IPS-18c (cell line): Measurements from ENCODE around the gene UBASH3A.

Experiments used
- H3K4me3 ChIP-seq: 2 replicates; pipeline ENCODE4 v1.7.0; 2013; ENCODE audit warnings: low read depth, mild to moderate bottlenecking, low read length, moderate library complexity; ENCODE audit not compliant: insufficient read depth
- H3K9me3 ChIP-seq: one replicate; pipeline ENCODE4 v1.6.1; 2013; ENCODE audit warnings: mild to moderate bottlenecking, low read length, moderate library complexity; ENCODE audit not compliant: control insufficient read depth, insufficient read depth

The UBASH3A gene

DNA sequence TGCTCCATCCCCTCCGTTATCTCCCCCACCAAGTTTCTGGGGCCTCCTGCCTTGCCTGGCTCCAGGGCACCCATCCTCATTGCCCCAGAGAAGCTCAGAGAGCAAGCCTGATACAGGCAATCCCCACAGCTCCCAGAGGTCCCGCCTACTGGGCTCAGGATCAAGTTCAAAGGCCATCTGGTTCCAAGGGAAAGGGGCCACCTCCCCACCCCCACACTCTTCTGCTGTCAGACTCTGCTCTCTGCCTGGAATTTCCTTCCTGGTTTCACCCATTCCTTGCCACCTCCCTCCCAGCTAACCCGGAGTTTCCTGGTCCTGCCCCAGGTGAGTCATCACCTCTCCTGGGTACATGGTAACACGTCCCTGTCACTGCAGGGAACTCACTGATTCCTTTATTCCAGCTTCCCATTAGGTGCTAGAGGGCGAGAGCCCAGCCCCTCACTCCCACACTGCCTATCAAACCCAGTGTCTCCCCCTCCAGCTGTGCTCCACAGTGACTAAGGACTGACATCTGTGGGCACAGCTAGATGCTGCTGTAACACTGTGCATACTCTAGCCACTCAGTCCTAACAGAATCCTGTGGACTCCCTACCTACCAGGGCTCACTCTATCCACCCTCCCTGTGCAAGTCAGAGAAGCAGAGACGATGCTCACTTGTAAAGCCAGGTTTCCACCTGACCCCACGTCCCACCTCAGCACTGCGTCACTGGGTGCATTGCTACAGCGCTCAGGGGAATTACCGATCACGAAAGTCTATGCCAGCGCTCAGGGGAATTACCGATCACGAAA, 70.5 kb downstream of the UBASH3A start:
- Histone ChIP-seq H3K4me3 (no peak overlapping the region), H3K9me3 (peaks cover 3% of the 10 kb centered on the region)

DNA sequence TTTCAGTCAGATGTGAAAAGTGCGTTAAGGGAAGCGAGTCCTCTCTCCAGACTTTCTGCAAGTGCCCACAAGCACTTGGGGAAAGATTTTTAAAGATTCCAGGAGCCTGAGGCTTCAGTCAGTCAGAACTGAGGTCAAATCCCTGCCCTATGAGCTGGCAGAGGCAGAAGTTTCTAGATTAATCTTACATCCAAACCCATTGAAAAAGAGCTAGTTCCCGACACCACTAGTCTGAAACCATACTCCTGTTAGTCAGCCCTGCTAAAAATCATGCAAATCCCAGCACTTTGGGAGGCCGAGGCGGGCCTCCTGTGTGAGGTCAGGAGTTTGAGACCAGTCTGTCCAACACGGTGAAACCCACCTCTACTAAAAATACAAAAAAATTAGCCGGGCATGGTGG, 71.3 kb downstream of the UBASH3A start:
- peaks cover 3% of the 10 kb centered on the region for H3K9me3 ChIP-seq
- H3K4me3 ChIP-seq, result no peak overlapping the region

DNA sequence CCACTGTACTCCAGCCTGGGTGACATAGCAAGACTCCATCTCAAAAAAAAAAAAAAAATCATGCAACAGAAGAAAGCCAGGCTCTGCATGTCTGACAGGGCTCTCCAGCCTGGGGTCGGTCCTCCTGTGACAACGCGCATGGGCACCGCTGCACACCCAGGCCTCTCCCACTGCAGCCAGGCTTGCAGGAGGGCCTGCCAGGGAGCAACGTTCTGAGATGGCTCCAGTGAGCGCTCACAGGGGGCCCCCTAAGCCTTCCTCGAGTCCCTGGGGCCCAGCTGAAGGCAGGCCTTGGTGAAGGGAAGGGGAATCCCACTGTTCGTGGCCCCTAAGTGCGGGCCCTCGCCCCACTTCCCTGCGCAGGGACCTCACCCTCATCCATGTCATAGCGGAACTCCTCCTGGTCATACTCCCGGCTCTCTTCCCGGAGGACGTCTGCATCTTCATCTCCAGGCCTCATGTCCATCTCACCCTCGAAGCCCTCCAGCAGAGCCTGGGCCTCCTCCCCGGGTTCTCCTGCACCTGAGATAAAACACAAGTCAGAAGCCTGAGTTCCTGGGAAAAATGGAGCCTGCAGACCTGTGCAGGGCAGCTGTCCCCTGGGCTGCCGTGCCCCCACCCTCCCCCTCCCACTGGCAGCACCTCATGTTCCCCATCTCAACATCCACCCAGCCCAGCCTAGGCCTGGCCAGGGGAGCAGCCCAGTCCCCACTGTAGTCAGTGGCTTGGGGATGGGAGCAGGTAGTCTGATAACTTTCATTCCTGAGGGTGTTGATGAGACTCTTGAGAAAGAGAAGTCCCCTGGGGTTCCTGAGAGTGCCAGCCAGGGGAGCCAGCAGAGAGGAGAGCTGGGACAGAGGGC, 72.1 kb downstream of the UBASH3A start:
- peaks cover 3% of the 10 kb centered on the region for H3K9me3 ChIP-seq
- H3K4me3 ChIP-seq, result no peak overlapping the region

DNA sequence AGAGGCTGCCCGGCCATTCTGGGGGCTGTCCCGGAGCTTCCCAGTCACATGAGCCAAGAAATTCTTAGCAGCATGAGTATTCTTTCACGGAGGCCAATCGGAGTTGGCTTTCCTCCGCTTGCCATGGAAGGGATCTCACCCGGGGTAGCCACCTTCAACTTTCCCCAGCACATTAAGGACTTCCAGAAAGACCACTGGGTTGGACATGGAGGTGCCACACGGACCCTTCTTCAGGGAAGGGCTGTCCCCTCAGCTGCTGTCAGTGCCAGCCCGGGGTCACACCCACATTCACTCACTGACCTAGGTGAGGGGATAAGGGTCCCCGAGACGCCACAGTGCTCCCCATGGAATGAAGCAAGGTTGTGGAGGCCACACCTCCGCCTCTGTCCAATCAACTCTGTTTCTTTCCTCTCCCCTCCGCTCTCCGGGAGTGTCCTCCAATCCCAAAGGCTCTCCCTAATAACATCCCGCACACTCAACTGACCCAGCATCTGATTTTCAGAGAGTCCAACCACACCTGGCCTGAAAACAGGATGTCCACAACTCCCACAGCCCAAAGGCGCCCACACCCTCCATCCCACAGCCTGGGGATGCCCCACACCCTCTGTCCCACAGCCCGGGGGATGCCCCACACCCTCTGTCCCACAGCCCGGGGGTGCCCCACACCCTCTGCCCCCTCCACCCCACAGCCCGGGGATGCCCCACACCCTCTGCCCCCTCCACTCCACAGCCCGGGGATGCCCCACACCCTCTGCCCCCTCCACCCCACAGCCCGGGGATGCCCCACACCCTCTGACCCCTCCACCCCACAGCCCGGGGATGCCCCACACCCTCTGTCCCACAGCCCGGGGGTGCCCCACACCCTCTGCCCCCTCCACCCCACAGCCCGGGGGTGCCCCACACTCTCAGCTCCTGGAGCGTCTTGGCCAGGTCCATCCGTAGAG, 73.0 kb downstream of the UBASH3A start:
- no peak overlapping the region for H3K4me3 ChIP-seq
- H3K9me3 ChIP-seq, result peaks cover 3% of the 10 kb centered on the region

DNA sequence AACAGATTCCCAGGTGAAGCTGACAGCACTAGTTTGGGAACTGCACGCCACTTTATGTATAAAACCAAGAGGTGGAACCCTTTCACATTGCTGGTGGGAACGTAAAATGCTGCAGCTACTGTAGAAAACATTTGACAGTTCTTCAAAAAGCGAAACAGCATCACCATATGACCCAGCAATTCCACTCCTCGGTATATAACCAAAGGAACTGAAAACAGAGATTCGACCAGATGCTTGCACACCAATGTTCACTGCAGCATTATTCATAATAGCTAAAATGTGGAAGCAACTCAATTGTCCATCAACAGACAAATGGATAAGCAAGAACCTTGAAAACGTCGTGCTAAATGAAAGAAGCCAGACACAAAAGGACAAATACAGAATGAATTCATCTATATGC, 74.8 kb downstream of the UBASH3A start:
- no peak overlapping the region for H3K4me3 ChIP-seq
- H3K9me3 ChIP-seq, result peaks cover 3% of the 10 kb centered on the region

DNA sequence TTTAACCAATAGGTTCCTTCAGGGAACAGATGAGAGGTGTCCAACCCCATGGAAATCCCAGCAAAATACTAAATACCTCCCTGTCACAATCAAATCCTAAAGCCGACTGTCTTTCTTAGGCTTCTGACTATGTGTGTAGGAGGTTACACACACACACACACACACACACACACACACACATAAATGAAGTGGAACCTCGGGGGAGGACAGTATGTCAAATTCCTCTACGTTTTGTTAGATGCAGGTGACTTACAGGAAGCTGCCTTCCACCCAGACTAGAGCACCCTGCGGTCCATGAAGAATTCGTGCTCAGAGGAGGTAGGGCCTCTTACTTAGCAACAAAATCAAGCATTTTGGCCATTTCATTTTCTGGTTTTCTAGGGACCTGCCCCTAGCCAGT, 75.9 kb downstream of the UBASH3A start:
- H3K9me3 ChIP-seq, result peaks cover 3% of the 10 kb centered on the region
- no peak overlapping the region for H3K4me3 ChIP-seq

DNA sequence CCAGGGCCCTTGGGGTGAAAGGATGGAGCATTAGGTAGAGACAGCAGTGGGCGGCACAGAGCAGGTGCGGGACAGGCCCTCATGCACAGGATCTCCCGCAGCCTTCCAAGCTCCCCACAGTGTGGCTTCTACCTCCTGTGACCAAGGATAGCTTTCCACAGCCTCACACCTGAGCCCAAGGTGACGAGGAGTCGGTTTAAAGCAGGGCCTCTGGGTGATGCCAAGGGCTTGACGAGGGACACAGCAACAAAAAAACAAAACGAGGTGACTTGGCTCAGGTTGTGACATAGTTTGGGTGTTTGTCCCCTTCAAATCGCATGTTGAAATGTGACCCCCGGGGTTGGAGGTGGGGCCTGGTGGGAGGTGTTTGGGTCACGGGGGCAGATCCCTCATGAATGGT, 77.0 kb downstream of the UBASH3A start:
- Histone ChIP-seq H3K9me3 (peaks cover 3% of the 10 kb centered on the region), H3K4me3 (no peak overlapping the region)

DNA sequence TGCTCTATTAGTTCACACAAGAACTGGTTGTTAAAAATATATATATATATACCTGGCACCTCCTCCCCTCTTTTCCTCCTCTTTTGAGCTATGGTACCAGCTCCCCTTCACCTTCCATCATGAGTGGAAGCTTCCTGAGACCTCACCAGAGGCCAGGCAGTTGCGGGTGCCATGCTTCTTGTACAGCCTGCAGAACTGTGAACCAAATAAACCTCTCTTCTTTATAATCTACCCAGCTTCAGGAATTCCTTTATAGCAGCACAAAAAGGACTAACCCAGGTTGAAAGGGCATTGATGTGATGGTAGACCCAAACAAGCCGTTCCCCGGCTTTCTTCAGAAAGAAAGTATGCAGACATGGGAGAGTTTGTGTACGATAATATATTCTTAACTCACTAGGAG, 77.5 kb downstream of the UBASH3A start:
- no peak overlapping the region for H3K4me3 ChIP-seq
- peaks cover 3% of the 10 kb centered on the region for H3K9me3 ChIP-seq

DNA sequence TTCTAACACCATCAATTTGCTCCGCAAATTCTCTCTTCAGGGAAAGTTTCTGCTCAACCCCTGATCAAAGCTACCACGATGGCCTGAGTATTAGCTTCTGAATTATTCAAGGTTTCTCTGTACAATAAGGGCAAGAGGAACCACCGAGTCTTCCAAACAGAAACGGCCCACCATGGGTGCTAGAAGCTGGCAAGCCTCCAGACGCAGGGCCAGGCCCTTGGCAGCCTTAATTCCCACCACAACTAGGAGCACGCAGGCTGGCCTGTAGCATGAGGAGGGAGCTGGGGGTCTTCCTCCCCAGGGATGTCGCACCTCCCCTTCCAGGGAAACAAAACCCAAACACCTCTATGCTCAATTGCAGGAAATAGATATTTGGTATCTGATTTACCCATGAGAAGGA, 81.3 kb downstream of the UBASH3A start:
- Histone ChIP-seq H3K4me3 (no peak overlapping the region), H3K9me3 (no peaks in the 10 kb centered on the region)

DNA sequence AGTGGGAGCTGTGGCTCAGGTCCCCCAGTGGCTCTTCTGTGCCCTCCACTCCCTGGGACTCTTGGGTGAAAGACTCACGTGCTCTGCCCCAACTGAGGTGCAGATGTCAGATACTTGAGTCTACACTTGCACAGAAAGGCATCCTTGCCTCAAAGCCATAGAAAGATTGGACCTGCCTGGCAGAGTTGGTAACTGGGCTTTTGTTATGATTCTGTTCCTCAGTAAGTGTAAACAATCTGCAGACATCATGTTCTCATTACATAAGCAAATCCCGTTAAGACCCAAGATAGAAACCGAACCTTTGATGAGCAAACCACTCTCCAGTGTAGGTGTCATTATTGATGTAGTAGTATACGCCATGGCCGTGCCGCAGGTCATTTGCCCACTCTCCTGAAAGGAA, 82.4 kb downstream of the UBASH3A start:
- no peak overlapping the region for H3K4me3 ChIP-seq
- H3K9me3 ChIP-seq, result no peaks in the 10 kb centered on the region

DNA sequence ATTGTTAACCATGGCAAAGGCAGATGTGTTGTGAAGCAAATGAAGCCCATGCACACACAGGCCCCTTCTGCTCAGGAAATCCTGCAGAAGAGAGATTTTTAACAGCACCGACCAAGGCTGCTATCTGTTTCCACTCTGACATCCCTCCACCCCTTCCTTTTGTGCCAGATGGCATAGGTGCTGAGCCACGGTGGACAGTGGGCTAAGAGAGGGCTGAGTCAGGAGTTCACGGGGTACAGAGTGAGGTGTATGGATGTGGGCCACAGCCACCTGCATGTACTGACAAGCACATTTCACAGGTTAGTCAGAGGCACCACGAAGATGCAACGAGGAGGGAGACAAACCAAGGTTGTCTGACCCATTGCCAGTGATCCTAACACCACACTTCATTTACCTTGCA, 82.8 kb downstream of the UBASH3A start:
- no peak overlapping the region for H3K4me3 ChIP-seq
- no peaks in the 10 kb centered on the region for H3K9me3 ChIP-seq

DNA sequence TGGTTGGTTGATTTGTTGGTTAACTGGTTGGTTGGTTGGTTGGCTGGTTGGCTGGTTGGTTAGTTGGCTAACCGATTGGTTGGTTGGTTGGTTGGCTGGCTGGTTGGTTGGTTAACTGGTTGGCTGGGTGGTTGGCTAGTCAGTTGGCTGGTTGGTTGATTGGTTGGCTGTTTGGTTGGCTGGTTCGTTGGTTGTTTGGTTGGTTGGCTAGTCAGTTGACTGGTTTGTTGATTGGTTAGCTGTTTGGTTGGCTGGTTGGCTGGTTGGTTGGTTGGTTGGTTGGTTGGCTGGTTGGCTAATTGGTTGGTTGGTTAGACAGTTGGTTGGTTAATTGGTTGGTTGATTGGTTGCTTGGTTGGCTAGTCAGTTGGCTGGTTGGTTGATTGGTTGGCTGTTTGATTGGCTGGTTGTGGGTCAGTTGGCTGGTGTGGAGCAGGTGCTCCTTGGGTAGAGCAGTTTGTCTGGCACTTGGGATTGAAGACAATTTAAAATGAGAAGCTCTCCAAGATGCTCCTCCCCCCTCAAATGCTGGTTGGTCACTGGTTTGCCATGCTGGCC, 85.4 kb downstream of the UBASH3A start:
- no peak overlapping the region for H3K4me3 ChIP-seq
- no peaks in the 10 kb centered on the region for H3K9me3 ChIP-seq

DNA sequence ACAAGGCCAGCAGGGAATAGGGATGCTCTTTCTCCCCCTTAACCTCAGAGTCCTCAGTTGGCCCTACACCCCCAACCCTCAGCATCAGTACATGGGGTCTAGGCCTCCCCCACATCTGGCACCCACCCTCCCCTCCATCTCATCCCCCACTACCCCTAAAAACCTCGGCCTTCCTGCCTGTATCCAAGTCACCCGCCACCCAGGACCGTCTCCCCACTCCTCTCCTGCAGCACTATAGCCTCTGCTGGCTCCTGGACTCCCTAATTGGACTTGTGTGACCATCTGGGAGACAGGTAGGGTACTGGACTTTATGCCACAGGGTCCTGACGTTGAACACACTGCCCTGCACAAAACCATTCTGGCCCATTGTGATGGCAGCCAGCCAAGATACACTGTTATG, 86.3 kb downstream of the UBASH3A start:
- Histone ChIP-seq H3K4me3 (no peak overlapping the region), H3K9me3 (no peaks in the 10 kb centered on the region)

DNA sequence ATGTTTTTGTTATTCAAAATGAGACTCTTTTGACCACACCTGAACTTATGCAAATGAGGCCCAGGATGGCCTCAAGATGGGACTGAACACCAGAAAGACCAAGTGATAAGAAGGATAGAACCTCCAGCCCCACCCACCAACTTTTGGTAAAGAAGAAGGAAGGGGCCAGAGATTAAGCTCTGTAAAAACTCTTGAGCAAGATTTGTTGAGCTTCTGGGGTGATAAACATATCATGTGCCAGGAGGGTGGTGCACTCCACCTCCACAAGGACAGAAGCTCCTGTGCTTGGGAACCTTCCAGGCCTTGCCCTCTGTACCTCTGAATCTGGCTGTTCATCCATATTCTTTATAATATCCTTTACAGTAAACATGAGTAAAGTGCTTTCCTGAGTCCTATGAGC, 87.0 kb downstream of the UBASH3A start:
- Histone ChIP-seq H3K9me3 (no peaks in the 10 kb centered on the region), H3K4me3 (no peak overlapping the region)

DNA sequence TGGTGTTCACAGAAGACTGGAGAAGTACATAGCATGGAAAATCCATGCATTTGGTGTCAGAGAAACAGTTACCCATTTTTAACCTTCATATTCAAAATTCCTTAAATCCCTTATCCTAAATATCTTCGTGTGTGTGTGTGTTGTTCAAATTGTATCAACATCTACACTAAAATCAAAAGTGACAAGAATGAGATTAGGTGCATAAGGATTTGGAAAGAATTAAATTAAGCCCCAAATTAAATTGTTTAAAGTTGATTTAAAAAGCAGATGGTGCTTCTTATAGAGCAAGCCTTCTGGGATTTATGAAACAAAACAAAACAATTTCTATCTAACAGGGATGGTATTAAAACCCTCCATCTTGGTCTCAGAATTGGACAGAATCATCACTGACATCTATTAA, 87.6 kb downstream of the UBASH3A start:
- Histone ChIP-seq H3K9me3 (no peaks in the 10 kb centered on the region), H3K4me3 (no peak overlapping the region)

DNA sequence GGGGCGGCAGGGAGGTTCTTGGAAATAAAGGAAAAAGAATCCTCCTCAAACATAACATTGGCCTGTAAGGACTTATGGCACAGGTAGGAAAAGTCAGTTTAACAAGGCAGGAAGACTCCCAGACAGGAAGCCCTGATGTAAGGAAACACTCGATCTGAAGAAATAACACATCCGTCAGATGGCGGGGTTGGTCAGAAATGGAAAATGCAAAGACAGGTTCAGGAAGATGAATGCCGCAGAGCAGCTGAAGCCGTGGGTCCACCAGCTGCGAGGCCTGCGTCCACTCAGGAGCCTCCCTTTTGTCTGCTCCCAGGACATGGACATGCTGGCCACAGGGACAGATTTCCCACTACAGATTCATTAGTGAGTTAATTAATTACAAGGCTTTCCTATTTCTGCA, 88.5 kb downstream of the UBASH3A start:
- no peaks in the 10 kb centered on the region for H3K9me3 ChIP-seq
- no peak overlapping the region for H3K4me3 ChIP-seq
